ENCODE results near the gene CD3D.

DNA sequence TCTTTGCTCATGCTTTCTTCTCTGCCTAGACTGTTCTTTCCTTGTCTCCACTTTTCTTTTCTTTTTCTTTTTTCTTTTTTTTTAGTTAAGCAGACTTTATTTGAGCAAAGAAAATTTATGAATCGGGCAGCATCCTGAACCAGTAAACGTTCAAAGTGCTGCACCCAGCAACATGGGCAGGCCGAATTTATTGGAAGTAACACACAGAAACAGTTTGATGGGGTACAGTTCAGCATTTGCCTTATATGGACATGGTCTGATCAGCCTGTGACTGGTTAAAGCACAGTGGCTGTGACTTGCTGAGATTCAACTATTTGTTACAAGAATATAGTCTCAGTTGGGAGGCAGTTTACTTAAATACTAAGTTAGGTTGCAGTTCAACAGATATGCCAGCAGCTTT is 22.0 kb downstream of the CD3D start:
- TF ChIP-seq, protein P1, sequence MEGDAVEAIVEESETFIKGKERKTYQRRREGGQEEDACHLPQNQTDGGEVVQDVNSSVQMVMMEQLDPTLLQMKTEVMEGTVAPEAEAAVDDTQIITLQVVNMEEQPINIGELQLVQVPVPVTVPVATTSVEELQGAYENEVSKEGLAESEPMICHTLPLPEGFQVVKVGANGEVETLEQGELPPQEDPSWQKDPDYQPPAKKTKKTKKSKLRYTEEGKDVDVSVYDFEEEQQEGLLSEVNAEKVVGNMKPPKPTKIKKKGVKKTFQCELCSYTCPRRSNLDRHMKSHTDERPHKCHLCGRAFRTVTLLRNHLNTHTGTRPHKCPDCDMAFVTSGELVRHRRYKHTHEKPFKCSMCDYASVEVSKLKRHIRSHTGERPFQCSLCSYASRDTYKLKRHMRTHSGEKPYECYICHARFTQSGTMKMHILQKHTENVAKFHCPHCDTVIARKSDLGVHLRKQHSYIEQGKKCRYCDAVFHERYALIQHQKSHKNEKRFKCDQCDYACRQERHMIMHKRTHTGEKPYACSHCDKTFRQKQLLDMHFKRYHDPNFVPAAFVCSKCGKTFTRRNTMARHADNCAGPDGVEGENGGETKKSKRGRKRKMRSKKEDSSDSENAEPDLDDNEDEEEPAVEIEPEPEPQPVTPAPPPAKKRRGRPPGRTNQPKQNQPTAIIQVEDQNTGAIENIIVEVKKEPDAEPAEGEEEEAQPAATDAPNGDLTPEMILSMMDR (IDR thresholded peaks at IDR 0.05; ENCODE audit: insufficient read depth, low read length, poor library complexity, severe bottlenecking) = no peak
- no peak for TF ChIP-seq EZH2phosphoT487 (conservative IDR thresholded peaks at IDR 0.05; ENCODE audit: low read length)
